ENCODE results near the gene PRAMEF2. TPM values are rescaled to one million over a fixed set of nuclear protein-coding genes. Genes with fewer than 3 reads are reported as not detected.
"Not testable (repeated sequence)": the region's sequence is repeated elsewhere in the genome, so short reads cannot be mapped to it uniquely, and the experiment has no call there.

PRAMEF2 gene
- total and polyA plus RNA-seq, 7 experiments from 2014 or later = not detected

- POLR2A ChIA-PET; H3K4me3 ChIP-seq (ENCODE audit: low read length); H3K27ac ChIP-seq (ENCODE audit: low read depth, low read length); H3K36me3 Mint-ChIP-seq; H3K4me1 ChIP-seq (ENCODE audit: control insufficient read depth in 2 of 2, insufficient read depth in 2 of 2, low read length in 2 of 2); CTCF ChIA-PET; H3K27ac Mint-ChIP-seq; H3K4me1 Mint-ChIP-seq; DNase-seq; H3K36me3 ChIP-seq (ENCODE audit: control insufficient read depth in 2 of 3, insufficient read depth in 3 of 3, low read length in 3 of 3); H3K4me3 Mint-ChIP-seq; ATAC-seq; intact Hi-C loops (cut with micrococcal nuclease); H3K9me3 ChIP-seq (ENCODE audit: control insufficient read depth in 2 of 3, low read length in 3 of 3); H3K27me3 ChIP-seq (ENCODE audit: control insufficient read depth in 2 of 2, insufficient read depth in 2 of 2, low read length in 2 of 2): not testable (repeated sequence)
- H3K9me3 Mint-ChIP-seq = peaks cover 0 to 45% (median 5%) of the 10 kb centered on the region in 11 donors
- peaks cover 0 to 20% (median 11%) of the 10 kb centered on the region in 5 donors for H3K27me3 Mint-ChIP-seq
These were observed 8.3 kb upstream of the PRAMEF2 start, which contains the start of gene HNRNPCL1 for GRCh38 chr1:12848620-12849019. TSS of gene HNRNPCL1 (minus strand) at chr1:12848720. CDS start at chr1:12848289, 431 bp downstream.

GRCh38 chr1:12851779-12852178 lies 5.1 kb upstream of the PRAMEF2 start:
- H3K27me3 ChIP-seq (ENCODE audit: control insufficient read depth in 2 of 2, insufficient read depth in 2 of 2, low read length in 2 of 2) = no peaks in the 10 kb centered on the region
- Mint-ChIP-seq H3K27me3 (peaks cover 0 to 20% (median 9%) of the 10 kb centered on the region in 5 donors), H3K27ac (no peak overlapping the region), H3K4me1 (no peaks in the 10 kb centered on the region), H3K4me3 (no peak overlapping the region), H3K36me3 (no peaks in the 10 kb centered on the region), H3K9me3 (peaks cover 0 to 31% (median 5%) of the 10 kb centered on the region in 11 donors)
- H3K9me3 ChIP-seq (ENCODE audit: control insufficient read depth in 2 of 3, low read length in 3 of 3) = no peaks in the 10 kb centered on the region
- no peak for ATAC-seq
- H3K4me3 ChIP-seq (ENCODE audit: low read length) = no peak overlapping the region
- DNase-seq = no peak
- no peaks in the 10 kb centered on the region for H3K4me1 ChIP-seq (ENCODE audit: control insufficient read depth in 2 of 2, insufficient read depth in 2 of 2, low read length in 2 of 2)
- ChIA-PET CTCF (no interaction called here), POLR2A (no interaction called here)
- H3K27ac ChIP-seq (ENCODE audit: low read depth, low read length) = no peak overlapping the region
- no peaks in the 10 kb centered on the region for H3K36me3 ChIP-seq (ENCODE audit: control insufficient read depth in 2 of 3, insufficient read depth in 3 of 3, low read length in 3 of 3)
- intact Hi-C loops (cut with micrococcal nuclease) = no loop called here

- CTCF ChIA-PET; H3K4me1 ChIP-seq (ENCODE audit: control insufficient read depth in 2 of 2, insufficient read depth in 2 of 2, low read length in 2 of 2); H3K9me3 ChIP-seq (ENCODE audit: control insufficient read depth in 2 of 3, low read length in 3 of 3); ATAC-seq; H3K27me3 ChIP-seq (ENCODE audit: control insufficient read depth in 2 of 2, insufficient read depth in 2 of 2, low read length in 2 of 2); POLR2A ChIA-PET; H3K9me3 Mint-ChIP-seq; H3K36me3 Mint-ChIP-seq; DNase-seq; H3K27ac Mint-ChIP-seq; H3K36me3 ChIP-seq (ENCODE audit: control insufficient read depth in 2 of 3, insufficient read depth in 3 of 3, low read length in 3 of 3); H3K4me1 Mint-ChIP-seq; H3K4me3 ChIP-seq (ENCODE audit: low read length); H3K4me3 Mint-ChIP-seq; H3K27ac ChIP-seq (ENCODE audit: low read depth, low read length); intact Hi-C loops (cut with micrococcal nuclease): not testable (repeated sequence)
- H3K27me3 Mint-ChIP-seq = peaks cover 0 to 18% (median 4%) of the 10 kb centered on the region in 5 donors
These were observed 6.4 kb downstream of the PRAMEF2 start for GRCh38 chr1:12863131-12863880.

GRCh38 chr1:12878453-12878852 lies 21.6 kb downstream of the PRAMEF2 start:
- POLR2A ChIA-PET; H3K27me3 ChIP-seq (ENCODE audit: control insufficient read depth in 2 of 2, insufficient read depth in 2 of 2, low read length in 2 of 2); H3K36me3 ChIP-seq (ENCODE audit: control insufficient read depth in 2 of 3, insufficient read depth in 3 of 3, low read length in 3 of 3); H3K9me3 ChIP-seq (ENCODE audit: control insufficient read depth in 2 of 3, low read length in 3 of 3); DNase-seq; intact Hi-C loops (cut with micrococcal nuclease); H3K36me3 Mint-ChIP-seq; CTCF ChIA-PET; H3K27ac ChIP-seq (ENCODE audit: low read depth, low read length); ATAC-seq; H3K9me3 Mint-ChIP-seq; H3K4me3 ChIP-seq (ENCODE audit: low read length); H3K27me3 Mint-ChIP-seq; H3K4me3 Mint-ChIP-seq; H3K4me1 ChIP-seq (ENCODE audit: control insufficient read depth in 2 of 2, insufficient read depth in 2 of 2, low read length in 2 of 2); H3K4me1 Mint-ChIP-seq; H3K27ac Mint-ChIP-seq: not testable (repeated sequence)

- H3K4me1 ChIP-seq (ENCODE audit: control insufficient read depth in 2 of 2, insufficient read depth in 2 of 2, low read length in 2 of 2); H3K36me3 ChIP-seq (ENCODE audit: control insufficient read depth in 2 of 3, insufficient read depth in 3 of 3, low read length in 3 of 3); H3K4me3 ChIP-seq (ENCODE audit: low read length); H3K27ac Mint-ChIP-seq; H3K36me3 Mint-ChIP-seq; CTCF ChIA-PET; ATAC-seq; H3K9me3 Mint-ChIP-seq; POLR2A ChIA-PET; H3K4me3 Mint-ChIP-seq; DNase-seq; H3K27ac ChIP-seq (ENCODE audit: low read depth, low read length); H3K9me3 ChIP-seq (ENCODE audit: control insufficient read depth in 2 of 3, low read length in 3 of 3); H3K27me3 ChIP-seq (ENCODE audit: control insufficient read depth in 2 of 2, insufficient read depth in 2 of 2, low read length in 2 of 2); H3K4me1 Mint-ChIP-seq; intact Hi-C loops (cut with micrococcal nuclease); H3K27me3 Mint-ChIP-seq: not testable (repeated sequence)
These were observed 29.2 kb downstream of the PRAMEF2 start, which contains the start of gene PRAMEF4 for GRCh38 chr1:12886101-12886500. TSS of gene PRAMEF4 (minus strand) at chr1:12886201. CDS start at chr1:12883394, 2,807 bp downstream.

GRCh38 chr1:12898170-12898569 lies 41.3 kb downstream of the PRAMEF2 start, which contains the start of gene PRAMEF10:
TSS of gene PRAMEF10 (minus strand) at chr1:12898270. CDS start at chr1:12895847, 2,423 bp downstream.
- CTCF ChIA-PET; ATAC-seq; DNase-seq; H3K4me1 ChIP-seq (ENCODE audit: control insufficient read depth in 2 of 2, insufficient read depth in 2 of 2, low read length in 2 of 2); H3K27ac Mint-ChIP-seq; H3K4me1 Mint-ChIP-seq; POLR2A ChIA-PET; H3K27ac ChIP-seq (ENCODE audit: low read depth, low read length); H3K4me3 Mint-ChIP-seq; H3K4me3 ChIP-seq (ENCODE audit: low read length); H3K36me3 ChIP-seq (ENCODE audit: control insufficient read depth in 2 of 3, insufficient read depth in 3 of 3, low read length in 3 of 3); H3K9me3 ChIP-seq (ENCODE audit: control insufficient read depth in 2 of 3, low read length in 3 of 3); H3K9me3 Mint-ChIP-seq; H3K27me3 Mint-ChIP-seq; H3K27me3 ChIP-seq (ENCODE audit: control insufficient read depth in 2 of 2, insufficient read depth in 2 of 2, low read length in 2 of 2); intact Hi-C loops (cut with micrococcal nuclease); H3K36me3 Mint-ChIP-seq: not testable (repeated sequence)

- H3K4me1 Mint-ChIP-seq; ATAC-seq; H3K9me3 ChIP-seq (ENCODE audit: control insufficient read depth in 2 of 3, low read length in 3 of 3); H3K36me3 Mint-ChIP-seq; H3K36me3 ChIP-seq (ENCODE audit: control insufficient read depth in 2 of 3, insufficient read depth in 3 of 3, low read length in 3 of 3); POLR2A ChIA-PET; H3K4me3 ChIP-seq (ENCODE audit: low read length); H3K9me3 Mint-ChIP-seq; H3K27ac Mint-ChIP-seq; DNase-seq; intact Hi-C loops (cut with micrococcal nuclease); H3K27ac ChIP-seq (ENCODE audit: low read depth, low read length); H3K4me3 Mint-ChIP-seq; CTCF ChIA-PET; H3K4me1 ChIP-seq (ENCODE audit: control insufficient read depth in 2 of 2, insufficient read depth in 2 of 2, low read length in 2 of 2); H3K27me3 Mint-ChIP-seq; H3K27me3 ChIP-seq (ENCODE audit: control insufficient read depth in 2 of 2, insufficient read depth in 2 of 2, low read length in 2 of 2): not testable (repeated sequence)
These were observed 42.3 kb downstream of the PRAMEF2 start for GRCh38 chr1:12899186-12899585.

Measured in naive thymus-derived CD4-positive, alpha-beta T cell (primary cell).